ENCODE results near the gene ATP2A2.
"Not testable (repeated sequence)": the region's sequence is repeated elsewhere in the genome, so short reads cannot be mapped to it uniquely, and the experiment has no call there.

Gene ATP2A2

DNA sequence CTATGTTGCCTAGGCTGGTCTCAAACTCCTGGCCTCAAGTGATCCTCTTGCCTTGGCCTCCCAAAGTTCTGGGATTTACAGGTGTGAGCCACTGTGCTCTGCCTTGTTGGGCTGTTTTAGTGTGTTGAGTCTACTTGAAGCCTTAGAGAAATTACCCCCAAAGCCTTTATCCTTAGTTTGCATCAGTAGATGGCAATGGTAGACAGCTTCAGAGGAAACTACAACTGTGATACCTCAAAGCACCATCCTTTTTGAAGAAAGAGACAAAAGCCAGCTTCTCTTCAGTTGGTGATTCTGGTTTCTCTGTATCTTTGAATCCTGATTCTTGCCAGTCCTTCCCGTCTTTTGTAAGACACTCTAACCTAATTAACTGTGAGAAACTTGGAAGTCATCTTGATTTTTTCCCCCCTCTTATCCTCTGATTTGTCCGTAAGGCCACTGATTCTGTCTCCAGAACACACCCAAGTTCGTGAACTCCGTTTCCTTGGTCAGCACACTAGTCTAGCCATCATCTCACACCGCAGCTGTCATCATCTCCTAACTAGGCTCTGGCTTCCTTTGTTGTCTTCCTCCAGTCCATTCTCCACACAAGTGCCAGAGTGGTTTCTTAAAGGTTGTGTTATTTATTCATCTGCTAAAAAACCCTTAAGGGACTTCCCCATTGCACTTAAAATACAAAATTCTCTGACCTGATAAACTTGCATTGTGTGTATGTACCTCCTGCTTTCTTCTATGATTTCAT is 20.2 kb downstream of the ATP2A2 start:
- DNase-seq, result no peak

DNA sequence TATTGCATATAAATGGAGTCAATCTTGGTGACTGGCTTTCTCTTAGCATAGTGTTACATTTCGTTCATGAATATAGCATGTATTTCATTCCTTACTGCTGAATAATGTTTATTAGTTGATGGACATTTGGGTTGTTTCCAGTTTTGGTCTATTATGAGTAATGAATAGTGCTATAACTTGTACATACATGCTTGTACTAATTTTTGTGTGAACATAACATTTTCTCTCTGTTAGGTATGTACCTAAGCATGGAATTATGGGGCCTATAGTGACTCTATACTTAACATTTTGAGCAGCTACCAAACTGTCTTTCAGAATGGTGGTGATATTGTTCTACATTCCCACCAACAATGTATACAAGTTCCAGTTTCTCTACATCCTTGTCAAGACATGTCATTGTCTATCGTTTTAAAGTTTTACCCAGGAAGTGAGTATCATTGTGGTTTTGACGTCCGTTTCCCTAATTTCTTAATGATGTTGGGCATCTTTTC is 23.1 kb downstream of the ATP2A2 start:
- no peak for DNase-seq

DNA sequence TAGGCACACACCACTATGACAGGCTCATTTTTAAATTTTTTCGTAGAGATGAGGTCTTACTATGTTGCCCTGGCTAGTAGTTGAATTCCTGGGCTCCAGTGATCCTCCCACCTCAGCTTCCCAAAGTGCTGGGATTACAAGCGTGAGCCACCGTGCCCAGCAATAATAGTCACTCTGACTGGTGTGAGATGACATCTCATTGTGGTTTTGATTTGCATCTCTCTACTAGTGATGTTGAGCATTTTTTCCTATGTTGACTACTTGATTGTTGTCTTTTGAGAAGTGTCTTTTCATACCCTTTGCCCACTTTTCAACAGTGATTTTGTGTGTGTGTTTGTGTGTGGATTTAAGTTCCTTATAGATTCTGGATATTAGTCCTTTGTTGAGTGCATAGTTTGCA is 26.3 kb downstream of the ATP2A2 start:
- DNase-seq, result no peak

DNA sequence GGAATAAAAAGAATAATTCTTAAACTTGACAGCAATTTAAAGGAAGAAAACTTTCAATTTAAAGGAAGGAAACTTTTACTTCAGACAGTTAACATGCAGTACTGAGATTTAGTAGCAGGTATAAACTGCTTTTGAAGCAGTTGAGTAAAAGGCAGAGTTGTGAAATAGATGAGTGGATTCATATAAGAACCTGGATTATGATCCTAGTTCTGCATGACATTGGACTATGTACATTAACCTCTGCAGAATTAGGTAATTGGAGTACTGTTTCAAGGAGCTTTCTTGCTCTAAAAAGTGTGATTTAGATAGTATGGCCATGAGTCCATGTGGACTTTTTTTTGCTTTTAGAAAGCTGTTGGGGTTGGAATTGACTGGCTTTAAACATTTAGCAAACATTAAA is 29.7 kb downstream of the ATP2A2 start:
- no peak for DNase-seq

DNA sequence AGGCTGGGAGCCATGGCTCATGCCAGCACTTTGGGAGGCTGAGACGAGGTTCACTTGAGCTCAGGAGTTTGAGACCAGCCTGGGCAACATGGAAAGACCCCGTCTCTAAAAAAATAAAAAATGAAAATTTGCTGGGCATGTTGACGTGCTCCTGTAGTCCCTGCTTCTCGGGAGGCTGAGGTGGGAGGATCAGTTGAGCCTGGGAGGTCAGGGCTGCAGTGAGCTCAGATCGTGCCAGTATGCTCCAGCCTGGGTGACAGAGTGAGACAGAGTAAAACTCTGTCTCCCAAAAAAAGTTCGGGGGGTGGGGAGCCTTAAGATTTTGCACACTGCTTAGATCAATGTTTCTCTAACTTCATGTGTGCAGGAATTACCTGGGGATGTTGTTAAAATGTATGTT is 30.9 kb downstream of the ATP2A2 start:
- no peak for DNase-seq

DNA sequence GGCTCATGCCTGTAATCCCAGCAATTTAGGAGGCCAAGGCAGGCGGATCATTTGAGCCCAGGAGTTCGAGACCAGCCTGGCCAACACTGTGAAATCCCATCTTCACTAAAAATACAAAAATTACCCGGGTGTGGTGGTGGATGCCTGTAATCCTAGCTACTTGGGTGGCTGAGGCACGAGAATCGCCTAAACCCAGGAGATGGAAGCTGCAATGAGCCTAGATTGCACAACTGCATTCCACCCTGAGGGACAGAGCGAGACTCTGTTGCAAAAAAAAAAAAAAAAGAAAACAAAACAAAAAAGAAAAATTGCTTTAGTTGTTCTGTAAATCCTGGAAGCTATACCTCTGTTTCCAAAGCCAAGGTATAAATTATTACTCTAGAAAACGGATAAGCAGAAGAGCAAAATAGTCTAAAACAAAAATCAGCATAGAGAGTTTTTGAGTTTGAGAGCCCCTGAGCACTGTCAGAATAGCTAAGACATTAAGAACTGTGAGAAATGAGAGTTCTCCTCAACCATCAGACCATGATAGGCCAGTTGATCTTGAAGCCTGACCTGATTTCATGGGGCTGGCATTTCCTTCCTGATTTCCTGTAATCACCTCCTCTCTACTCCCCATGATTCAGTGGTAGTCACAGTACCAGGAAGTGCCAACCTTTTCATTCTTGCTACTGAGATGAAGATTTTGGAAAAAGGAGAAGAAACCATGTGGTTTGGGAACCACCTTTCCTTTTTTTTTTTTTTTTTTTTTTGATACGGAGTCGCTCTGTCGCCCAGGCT is 31.7 kb downstream of the ATP2A2 start:
- DNase-seq, result no peak

DNA sequence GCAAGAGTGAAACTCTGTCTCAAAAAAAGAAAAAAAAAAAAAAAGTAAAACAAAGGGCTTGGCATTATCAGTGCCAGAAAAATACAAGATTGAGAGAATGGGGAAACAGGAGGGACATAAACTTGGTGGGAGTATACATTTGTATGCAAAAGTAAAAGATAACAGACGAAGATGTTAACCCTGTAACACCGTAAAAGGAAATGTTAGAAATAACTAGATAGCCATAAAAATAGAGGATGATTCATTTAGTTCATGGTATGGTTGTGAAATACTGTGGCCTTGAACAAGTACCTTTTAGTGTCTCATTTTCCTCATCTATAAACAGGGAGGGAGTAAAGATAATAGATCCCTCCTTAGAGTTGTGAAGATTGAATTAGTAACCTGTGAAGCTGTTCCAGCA is 33.3 kb downstream of the ATP2A2 start:
- DNase-seq, result no peak

DNA sequence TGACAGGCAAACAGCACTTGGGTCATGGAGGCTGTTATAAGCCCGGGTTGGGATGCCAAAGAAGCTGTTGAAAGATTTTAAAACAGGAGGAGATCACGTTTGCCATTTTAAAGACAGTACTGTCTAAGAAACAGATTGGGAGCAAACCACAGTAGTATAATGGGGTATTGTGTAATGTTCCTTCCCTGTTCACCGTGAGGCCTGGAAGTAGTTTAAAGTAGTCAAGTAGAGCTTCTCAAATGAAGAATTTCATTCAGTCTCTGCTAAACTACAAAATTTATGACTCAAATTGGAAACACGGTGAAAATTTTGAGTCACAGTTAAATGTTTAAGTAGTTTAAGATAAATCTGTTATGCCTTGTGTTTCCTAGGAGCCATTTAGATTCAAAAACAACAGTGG is 35.8 kb downstream of the ATP2A2 start:
- no peak for DNase-seq

DNA sequence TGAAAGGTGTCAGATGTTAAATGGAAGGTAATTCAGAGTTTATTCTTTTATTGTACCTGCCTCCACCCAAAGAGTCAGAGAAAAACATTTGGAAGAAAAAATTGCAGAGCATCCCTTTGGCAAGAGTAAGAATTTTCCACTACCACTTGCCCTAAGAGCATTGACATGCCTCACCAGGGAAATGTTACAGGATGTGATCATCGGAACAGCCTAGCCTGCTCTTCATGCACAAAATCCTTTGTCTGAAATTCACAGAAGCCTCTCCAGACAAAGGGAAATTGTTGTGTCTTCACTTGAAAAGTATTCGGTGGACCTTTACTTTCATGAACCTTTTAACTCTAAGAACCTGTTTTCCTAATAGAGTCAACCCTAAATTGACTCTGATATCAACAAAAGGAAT is 36.9 kb downstream of the ATP2A2 start:
- DNase-seq, result no peak

DNA sequence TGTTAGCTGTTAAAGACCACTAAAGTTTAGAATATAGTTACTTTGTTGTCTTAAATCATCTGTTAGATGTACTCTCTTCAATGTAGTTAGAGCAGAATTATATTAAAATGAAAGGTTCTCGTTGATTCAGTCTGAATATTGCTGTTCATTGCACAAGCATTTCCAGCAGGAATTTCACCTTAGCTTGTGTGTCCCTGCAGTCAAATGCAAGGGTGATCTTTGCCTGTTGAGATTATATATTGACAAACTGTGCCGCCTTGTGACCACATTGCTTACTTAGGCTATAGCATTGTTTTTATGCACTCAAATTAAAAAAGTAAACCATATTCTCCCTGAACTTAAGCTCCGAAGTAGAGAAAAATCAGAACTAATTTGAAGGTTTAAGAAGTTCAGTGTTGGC is 39.5 kb downstream of the ATP2A2 start:
- no peak for DNase-seq

DNA sequence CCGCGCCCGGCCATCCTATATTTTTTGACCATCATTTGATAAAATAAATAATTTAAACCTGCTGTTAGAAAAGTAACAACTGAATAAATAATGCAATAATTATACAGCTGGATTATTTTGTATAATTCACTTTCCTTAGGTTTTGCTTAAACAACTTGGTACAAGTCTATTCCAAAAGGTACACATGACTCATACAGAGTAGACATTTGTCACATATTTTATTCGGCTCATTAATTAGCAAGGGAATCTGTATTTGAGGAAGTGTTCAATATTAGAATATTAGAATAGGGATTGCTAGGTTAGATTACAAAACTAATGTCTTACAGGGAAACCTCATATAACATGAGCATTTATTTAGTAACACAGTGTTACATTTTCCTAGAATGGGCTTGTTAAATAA is 48.7 kb downstream of the ATP2A2 start:
- DNase-seq, result no peak

DNA sequence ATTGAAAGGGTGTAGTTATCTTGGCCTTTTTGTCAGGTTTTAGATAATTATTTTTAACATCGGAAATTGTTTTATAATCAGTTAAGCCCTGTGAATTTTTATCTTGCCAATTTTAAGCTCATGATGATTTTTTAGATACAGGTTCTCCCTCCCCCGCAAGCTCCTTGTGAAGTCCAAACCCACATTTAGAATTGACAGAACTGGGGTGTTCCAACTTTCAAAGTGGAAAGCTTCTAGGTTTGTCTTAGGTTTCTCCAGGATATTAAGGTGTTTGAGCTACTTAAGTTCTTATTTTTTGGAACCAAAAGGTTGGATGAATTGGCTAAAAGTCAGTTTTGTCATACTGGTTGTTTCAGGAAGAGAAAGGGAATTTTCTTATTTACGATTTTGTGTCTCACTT is 49.1 kb downstream of the ATP2A2 start:
- no peak for DNase-seq

DNA sequence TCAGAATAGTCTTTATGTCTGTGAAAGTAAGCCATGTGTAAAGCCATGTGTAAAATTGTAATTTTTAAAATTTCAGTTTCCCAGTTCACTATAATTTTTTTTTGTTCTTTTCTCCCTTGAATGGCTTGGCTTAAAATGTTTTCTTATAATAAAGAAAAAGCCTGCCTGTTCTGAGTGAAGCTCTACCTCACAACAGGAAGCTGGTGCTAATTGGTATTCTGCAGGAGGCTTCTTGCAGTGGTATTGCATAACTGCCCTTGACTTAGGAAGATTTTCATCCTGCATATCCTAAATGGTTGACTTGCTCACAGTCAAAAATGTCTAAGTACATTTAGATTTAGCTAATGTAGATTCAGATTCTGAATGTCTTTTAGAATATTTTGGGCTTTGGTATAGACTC is 49.5 kb downstream of the ATP2A2 start:
- DNase-seq, result no peak

DNA sequence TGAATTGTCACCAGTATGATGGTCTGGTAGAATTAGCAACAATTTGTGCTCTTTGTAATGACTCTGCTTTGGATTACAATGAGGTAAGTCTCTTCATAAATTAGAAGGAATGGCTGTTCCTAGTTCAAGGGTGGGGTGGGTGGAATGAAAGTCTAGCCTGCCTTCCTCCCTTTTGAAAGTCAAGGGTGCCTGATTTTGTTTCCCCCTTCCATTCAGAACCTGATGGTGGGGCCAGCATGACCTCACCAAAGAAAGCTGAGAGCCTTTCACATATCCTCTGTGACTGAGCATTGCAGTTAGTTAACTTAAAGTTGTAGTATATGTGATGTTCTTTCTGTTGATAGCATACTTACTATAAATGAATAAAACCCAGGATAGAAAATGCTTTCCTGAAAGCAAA is 52.2 kb downstream of the ATP2A2 start:
- no peak for DNase-seq

DNA sequence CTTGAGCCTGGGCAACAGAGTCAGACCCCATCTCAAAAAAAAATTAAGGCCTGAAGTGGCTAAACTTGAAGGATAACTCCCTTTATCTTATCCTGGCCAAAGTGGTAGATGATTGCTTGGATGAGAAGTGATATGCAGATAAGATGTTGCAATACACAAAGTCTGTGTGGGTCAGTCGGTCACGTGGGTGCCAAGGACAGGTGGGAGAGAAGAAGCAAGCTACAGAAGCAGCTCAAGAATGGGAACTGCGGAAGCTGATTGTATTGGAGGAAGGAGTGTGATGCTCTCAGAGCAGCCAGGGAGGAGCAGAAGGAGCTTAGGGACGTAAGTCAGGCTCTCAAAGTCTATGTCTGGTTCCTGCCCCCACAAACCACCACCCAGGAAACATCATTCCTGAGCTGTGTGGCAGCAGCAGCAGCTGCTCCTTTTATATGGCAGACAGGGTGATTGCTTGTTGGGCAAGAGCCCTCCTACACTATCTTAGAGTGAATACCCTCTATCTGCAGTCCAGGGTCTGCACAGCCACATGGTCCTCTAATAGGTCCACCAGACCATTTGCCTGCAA is 54.5 kb downstream of the ATP2A2 start:
- DNase-seq, result no peak

DNA sequence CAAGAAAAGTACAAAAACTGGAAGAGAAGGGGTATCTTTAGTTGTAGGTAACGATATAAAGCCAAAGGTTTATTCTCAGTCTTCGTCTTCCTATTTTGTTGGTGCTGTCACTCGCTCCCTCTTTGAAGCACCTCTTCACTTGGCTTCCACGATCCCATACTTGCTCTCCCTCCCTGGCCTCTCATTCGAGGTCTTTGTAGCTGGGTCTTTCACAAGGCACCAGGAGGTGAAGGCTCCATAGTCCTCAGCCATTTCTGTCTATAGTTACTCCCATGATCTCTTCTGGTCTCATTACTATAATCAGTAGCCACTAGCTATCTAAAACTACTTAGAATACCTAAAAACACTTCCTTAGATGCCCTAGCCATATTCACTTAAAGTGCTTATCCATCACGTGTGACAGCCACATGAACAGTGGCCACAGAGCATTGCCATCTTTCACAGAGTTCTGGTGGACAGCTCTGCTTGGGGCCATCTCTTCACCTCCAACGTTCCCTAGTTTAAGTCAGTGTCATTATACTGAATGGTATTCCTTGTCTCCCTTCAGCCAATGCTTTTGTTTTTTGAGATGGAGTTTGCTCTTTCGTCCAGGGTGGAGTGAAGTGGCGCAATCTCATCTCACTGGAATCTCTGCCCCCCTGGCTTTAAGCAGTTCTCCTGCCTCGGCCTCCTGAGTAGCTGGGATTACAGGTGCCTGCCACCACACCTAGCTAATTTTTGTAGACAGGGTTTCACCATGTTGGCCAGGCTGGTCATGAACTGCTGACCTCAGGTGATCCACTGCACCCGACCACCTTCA is 57.1 kb downstream of the ATP2A2 start:
- DNase-seq, result no peak

DNA sequence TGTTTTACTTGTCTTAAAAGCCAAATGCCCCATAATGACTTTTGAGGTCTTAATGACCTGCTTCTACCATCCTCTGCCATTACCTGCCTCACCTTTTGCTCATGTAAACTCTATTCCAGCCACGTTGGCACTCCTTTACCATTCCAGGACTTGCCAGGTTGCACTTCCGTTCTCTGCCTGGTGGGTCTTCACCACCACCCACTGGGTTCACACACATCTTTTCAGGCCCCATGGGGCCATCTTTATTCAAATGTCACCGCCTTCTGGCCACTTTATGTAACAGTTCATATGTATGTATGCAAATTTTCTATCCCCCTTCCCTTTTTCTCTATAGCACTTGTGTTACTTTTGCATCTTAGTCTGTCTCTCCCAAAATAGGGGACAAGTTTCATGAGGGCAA is 57.7 kb downstream of the ATP2A2 start:
- no peak for DNase-seq

DNA sequence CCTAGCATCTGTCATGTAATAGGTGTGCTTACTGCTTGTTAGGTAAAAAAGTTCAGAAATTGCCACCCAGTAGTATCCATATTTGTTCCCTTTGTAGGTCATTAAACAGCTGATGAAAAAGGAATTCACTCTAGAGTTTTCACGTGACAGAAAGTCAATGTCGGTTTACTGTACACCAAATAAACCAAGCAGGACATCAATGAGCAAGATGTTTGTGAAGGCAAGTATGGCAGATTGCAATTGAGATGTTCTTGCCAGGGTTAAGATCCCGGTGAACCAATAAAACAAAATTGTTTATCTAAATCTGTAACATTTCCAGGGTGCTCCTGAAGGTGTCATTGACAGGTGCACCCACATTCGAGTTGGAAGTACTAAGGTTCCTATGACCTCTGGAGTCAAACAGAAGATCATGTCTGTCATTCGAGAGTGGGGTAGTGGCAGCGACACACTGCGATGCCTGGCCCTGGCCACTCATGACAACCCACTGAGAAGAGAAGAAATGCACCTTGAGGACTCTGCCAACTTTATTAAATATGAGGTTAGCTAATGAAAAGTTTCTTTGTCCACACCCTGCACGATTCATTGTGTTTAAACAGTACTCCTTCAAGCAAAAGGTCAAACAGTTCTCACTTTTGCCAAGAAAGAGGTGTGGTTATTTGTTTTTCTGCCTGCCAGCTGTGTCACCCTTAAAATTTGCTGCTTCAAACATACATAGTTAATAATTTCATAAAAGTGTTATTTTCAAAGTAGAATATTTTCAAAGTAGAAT is 58.3 kb downstream of the ATP2A2 start:
- DNase-seq, result no peak

DNA sequence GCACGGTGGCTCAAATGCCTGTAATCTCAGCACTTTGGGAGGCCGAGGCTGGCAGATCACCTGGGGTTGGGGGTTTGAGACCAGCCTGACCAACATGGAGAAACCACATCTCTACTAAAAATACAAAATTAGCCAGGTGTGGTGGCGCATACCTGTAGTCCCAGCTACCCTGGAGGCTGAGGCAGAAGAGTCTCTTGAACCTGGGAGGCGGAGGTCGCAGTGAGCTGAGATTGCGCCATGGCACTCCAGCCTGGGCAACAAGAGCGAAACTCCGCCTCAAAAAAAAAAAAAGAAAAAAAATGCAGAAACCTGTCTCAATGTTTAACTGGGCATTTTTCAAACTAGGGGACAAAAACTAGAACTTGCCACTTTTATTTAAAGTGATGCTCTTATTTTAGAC is 59.2 kb downstream of the ATP2A2 start:
- not testable (repeated sequence) for DNase-seq

DNA sequence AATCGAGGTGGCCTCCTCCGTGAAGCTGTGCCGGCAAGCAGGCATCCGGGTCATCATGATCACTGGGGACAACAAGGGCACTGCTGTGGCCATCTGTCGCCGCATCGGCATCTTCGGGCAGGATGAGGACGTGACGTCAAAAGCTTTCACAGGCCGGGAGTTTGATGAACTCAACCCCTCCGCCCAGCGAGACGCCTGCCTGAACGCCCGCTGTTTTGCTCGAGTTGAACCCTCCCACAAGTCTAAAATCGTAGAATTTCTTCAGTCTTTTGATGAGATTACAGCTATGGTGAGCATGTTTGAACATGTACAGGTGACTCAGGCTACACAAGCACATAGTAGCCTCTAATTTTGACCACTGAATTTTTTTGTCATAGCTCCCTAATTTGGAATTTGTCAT is 59.7 kb downstream of the ATP2A2 start:
- DNase-seq, result no peak

DNA sequence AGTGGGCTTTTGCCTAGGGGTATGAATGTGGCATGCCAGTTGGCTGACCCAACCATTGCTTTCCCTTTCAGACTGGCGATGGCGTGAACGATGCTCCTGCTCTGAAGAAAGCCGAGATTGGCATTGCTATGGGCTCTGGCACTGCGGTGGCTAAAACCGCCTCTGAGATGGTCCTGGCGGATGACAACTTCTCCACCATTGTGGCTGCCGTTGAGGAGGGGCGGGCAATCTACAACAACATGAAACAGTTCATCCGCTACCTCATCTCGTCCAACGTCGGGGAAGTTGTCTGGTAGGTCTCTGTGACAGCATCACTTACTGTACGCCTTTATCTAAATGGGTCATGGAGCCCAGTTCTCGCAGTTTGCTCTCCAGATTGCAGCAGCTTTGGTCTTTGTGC is 61.1 kb downstream of the ATP2A2 start:
- DNase-seq, result no peak

DNA sequence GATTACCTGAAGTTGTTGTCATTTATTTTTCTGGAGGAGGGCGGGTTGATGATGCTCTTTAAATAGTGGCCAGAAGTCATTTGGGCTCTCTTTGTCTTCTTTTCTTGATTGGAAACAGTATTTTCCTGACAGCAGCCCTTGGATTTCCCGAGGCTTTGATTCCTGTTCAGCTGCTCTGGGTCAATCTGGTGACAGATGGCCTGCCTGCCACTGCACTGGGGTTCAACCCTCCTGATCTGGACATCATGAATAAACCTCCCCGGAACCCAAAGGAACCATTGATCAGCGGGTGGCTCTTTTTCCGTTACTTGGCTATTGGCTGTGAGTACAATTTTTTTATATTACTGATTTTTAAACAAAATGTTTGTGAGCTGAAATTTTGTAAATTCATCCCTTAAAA is 62.1 kb downstream of the ATP2A2 start:
- DNase-seq, result no peak
